ENCODE data around the gene ZNF831.

The ZNF831 gene

DNA sequence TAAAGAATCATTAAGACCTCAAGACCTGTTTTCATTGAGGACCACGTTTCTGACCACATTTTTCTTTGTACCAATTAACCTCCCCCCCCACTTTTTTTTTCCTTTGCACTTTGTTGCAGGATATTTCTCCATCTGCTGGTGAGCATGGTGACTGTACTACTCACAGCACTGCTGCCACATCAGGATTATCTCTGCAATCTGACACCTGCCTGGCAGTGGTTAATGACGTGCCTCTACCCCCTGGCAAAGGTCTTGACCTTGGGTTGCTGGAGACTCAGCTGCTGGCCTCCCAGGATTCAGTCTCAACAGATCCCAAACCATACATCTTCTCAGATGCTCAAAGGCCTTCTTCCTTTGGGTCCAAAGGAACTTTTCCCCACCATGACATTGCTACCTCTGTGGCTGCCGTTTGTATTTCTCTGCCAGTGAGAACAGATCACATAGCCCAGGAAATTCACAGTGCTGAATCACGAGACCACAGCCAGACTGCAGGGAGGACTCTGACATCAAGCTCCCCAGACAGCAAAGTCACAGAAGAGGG is 90.2 kb downstream of the ZNF831 start:
- peak; percentile 19 to 36 for DNase-seq

DNA sequence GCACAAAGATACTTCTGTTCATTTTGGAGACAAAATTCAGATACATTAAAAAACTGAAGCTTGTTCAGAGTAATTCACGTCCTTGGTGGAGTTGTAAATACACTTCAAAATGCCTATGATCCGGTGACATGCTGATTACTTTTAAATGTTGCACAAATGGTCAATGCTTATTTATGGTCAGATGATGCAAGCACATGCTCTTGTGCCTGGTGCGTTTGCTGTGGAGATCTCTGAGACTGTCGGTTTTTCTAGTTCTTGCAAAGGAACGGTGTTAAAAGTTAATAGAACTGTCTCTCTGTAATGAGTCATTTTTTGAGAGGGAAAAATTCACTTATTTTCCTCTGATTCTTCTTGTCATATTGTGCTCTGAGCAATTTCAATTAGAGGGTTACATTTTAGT is 91.6 kb downstream of the ZNF831 start:
- DNase-seq = no peak

DNA sequence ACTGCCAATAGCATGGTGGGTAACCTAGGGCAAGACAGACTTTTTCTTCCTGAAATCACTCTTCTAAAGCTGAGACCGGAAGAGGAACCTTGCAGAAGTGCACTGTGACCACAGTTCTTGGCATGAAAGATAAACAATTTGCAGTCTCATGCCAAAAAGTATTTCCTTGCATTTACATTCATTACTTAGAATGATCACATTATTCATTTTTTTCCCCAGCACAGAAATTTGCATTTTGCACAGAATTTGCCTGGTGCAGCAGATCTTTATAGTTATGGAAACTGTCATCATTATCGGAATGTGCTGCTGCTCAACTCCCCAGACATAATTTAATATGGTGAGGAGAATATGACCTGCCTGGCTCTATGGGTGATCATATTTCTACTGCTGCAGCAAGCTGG is 94.6 kb downstream of the ZNF831 start:
- DNase-seq = no peak

DNA sequence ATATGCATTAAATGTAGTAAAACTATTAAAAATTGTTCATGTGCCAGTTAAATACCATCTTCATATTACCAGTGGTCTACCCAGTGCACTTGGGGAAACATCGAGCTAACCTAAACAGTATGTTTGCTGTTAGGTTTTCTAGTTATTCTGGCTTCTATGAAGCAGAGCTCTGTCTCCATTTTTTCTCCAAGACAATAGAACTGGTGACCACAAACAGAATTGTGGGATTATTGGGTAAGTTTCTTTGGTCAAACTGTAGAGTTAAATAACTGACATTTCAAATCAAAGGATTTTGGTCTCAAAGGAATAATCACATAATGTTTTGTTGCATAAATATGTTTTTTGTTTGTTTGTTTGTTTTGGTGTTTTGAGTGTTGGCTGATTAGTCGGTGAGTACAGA is 96.3 kb downstream of the ZNF831 start:
- DNase-seq = no peak

DNA sequence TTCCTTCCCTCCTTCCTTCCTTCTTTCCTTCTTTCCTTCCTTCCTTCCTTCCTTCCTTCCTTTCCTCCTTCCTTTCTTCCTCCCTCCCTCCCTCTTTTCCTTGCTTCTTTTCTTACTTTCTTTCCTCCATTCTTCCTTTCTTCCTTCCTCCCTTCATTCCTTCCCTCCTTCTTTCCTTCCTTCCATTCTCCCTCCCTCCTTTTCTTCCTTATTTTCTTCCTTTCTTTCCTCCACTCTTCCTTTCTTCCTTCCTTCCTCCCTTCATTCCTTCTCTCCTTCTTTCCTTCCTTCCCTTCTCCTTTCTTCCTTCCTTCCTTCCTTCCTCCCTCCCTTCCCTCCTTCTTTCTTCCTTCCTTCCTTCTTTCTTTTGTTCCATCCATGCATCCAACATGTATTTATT is 101.7 kb downstream of the ZNF831 start:
- no peak for DNase-seq

DNA sequence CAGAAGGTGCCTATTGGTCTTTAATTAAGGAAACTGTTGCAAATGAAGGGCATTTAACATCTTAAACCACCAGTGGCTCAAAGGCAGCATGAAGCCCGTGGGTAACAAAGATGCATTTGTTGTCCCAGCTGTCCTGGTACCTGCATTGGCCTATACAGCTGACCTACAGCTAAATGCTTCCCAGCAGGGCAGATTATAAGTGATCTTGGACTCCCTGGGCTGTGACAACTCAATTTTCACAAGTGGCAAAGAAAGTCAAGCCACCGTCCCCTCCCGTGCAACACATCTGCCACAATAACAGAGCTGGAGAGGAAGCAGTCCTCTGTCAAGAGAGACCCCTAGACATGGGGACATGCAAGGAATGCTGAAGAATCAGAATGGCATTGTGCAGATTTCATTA is 105.2 kb downstream of the ZNF831 start:
- no peak for DNase-seq

DNA sequence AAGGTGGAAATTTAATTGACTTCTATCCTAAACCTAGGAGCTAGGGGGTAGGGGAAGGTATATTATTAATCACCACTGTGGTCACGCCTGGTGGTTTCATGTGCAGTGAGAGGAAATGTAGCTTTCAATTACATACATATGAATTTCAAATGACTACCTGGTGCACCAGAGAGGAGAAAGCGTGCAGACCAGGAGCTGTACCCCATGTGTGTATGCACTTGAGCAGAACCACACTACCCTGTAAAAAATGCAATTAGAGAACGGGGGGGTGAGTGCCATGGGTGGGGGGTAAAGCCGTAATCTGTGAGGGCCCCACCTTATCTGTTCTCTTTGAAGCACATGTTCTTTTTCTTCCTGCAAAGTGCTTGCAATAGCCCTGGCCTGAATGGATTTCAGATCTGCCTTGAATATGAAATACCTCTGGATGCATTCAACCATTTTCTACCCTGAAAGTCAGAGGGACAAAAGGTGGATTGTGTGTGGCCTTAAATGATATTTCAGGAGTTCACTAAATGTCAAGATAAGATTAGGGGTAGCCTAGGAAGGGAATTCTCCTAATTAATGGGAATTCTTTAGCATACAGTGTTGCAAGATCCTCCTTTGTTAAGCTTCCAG is 105.9 kb downstream of the ZNF831 start:
- peak in 1 of 2 experiments; percentile 9 for DNase-seq

DNA sequence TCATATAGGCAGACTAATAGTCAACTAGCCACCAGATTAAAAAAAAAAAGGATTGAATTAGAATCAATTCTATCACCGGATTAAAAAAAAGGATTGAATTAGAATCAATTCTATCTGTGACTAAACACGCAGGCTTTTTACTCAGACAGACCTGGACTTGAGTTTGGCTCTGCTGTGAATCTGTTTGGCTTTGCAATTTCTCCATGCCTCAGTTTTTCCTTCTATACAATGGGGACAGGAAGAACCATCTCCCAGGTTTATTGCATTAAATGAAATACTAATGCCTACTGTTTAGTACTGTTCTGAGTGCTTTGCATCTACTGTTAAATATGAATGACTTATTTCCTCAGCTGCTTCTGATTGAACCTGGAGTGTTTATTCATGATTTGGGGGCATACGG is 106.8 kb downstream of the ZNF831 start:
- no peak for DNase-seq

DNA sequence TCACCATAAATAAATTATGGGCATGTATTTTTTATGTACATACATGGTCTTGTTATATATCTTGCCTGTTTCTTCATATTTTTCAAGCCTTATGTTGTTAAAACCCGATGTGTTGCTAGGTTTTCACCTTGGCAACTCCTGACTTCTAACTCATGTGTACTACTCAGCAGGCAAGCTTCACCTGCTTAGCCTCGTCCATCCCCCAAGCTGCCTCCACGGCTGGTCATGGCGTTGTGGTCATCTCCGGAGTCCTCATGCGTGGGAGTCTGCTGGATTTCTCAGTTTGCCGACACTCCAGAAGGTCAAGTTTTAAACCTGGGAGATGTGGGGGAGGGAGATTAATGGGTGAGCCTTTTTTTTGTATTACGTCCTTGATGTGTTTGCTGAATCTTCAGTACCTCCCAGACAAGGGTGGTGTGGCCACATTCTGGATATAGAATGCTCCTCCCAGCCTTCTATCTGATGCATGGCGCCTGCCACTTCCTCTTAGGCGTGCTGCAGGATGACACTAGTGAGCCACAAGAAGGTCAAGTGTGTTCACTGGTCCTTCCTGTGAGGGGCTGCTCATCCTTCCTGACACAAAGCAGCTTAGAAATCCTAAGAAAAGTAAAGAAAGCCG is 110.2 kb downstream of the ZNF831 start:
- peak in 1 of 2 experiments; percentile 5 for DNase-seq

DNA sequence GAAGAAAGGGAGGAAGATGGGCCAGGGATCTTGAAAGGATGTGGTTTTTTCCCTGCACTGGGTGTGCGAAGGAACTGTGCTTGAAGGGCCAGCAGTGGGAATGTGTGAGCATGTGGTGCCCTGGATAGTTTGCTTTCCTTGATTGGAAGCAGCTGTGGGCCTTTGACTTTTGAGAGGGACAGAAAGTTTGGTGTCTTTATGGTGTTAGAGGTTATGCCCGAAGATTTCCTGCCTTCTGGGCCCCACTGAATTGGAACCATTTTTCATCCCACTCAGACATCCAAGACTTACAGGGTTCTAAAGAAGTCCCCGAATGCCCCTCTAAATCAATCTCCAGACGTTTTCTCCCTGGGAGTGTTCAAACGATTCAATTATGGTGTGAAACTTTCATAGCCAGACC is 113.3 kb downstream of the ZNF831 start:
- no peak for DNase-seq

DNA sequence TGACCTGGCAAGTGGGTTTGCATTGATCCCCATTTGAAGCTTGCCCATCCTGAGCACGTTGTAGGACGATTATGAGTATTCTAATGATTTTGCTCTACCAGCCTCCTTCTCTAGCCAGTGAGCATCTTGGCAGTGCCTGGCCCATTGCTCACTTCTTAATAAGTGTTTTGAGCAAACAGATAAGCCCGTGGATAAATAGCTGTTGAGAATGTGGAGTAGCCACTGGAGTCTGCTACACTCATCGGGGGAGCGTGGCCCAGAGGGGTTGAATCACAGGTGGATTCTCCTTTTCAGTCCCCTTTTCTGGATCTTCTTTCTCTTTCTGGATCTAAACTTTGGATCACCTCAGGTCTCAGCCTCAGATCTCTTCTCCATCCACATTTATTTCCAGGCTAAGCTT is 120.8 kb downstream of the ZNF831 start:
- DNase-seq = no peak

DNA sequence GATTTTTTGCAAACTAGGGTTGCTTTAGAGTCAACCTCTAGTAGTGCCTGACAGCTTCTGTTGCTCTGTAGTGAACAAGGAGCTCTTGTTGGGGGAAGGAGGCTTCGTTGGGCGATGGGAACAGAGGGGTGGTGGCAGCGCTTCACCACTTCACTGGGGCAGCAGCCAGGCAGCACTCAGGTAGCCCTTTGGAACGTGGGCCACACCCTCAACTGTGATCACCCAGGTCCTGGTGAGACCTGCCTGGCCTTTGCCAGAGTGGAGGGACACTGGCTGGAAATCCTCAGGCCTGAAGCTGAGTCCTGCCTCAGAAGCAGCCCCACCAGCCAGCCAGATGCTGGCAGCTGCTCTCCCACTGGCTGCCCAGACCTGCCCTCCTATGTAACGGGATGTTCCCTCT is 126.4 kb downstream of the ZNF831 start:
- DNase-seq = no peak

DNA sequence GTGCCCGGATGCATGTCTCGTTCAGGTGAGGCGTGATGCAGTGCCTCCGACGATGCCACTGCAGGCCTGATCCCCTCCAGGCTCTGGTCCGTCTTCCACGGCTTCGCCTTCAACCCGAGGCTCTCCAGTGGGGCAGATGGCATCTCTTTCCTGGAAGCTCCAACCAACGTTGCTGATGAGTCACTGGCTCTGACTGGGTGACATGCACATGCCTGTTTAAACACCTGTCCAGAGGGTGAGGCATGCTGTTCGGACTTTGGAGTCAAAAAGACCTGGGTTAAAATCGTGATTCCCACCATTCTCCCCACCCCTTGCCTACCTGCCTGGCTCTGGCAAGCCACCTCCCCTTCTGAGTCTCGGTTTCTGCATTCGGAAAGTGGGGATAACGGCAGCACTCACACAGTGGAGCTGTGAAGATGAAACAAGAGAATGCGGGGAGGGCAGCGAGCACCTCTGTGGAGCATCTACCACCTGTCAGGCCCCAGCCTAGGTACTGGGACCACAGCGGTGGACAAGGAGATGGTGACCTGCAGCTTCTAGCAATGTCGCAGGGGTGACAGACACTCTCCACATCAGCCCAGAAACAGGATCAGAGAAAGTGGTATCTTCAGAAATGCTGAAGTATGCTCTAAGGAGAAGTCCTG is 128.2 kb downstream of the ZNF831 start:
- no peak for DNase-seq

DNA sequence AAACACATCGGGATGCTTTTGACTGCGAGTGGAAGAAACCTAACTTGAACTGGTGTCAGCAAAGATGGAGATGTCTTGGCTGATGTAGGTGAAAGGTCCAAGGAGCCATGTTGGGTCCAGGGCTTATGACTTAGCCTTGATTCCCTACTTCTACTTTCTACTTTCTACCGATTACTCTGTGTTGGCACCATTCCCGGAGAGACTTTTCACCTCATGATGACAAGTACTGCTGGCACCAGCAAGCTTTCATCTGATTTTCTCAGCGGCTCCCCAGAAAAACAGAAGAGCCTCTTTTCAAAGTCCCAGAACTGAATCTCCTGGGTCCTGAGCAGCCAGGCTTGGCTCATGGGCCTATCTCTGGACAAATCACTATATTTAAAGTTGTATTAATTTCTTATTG is 131.9 kb downstream of the ZNF831 start:
- no peak for DNase-seq

DNA sequence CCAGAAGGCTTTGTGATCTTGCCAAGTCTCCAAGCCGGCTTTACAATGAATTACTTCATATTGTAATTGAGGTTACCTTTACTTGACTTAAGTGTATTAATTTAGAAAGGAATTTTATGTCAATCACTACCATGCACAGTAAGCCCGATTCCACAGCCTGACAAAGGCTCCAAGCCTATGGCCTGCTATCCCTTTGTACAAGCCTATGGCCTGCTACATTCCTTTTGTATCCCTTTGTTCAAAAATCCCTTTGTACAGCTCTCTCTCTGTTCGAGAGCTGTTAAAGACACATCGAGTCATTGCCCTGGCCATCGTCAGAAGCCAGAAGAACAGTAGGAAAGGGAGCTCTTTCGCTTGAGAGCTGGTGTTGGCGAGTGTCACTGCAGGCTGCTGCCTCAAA is 134.1 kb downstream of the ZNF831 start:
- DNase-seq = no peak

DNA sequence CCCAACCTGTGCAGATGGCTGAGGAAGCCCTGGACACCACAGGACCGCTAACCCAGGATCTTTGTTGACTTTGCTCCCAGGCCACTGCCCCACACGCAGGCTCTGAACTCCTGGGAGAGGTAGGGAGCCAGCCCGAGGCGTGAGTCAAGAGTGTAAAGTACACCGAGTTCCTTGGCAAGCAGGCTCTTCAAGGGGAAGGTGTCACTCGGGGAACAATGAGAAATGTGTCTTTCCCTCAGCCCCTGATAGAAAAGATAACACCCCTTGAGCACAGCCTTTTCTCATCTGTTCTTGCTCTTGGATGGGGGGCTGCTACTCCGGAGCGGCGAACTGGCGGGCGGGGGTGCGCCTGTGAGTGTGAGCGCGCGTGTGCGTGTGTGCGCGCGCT is 136.3 kb downstream of the ZNF831 start:
- no peak for DNase-seq

DNA sequence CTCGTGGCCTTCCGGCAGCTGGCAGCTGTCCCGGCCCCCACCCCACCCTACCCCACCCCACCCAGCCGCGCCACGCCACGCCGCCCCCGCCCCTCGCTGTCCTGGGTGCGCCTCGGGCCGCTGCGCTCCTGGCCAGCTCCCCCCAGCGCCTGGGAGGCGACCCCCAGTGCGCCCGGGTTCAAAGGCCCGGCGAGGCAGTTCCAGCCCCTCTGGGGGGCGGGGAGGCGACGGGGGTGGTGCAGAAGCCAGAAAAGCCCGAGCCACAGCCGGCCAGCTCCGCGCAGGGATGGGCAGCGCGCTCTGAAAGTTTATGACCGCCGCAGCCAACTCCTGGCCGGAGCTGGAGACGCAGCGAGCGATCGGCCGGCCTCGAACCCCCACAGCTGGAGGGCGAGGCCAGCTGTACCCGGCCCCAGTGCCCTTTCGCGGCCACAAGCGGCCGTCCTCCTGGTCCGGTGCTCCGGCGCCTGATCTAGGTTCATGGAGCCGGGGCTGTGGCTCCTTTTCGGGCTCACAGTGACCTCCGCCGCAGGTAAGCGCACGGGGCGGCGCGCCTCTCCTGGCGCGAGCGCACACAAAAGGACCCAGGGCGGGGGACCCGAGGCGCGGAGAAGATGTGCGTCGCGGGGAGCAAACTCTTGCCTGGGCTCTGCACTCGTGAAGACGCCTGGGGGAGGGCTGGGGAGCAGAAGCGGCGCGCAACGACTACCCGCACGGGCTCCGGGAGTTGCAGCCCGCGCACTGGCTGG is 136.9 kb downstream of the ZNF831 start, which contains the start of gene EDN3:
TSS of gene EDN3 (plus strand) at position 279 of the 749 bp plus-strand sequence. CDS start at position 481, 202 bp downstream.
- DNase-seq = no peak

DNA sequence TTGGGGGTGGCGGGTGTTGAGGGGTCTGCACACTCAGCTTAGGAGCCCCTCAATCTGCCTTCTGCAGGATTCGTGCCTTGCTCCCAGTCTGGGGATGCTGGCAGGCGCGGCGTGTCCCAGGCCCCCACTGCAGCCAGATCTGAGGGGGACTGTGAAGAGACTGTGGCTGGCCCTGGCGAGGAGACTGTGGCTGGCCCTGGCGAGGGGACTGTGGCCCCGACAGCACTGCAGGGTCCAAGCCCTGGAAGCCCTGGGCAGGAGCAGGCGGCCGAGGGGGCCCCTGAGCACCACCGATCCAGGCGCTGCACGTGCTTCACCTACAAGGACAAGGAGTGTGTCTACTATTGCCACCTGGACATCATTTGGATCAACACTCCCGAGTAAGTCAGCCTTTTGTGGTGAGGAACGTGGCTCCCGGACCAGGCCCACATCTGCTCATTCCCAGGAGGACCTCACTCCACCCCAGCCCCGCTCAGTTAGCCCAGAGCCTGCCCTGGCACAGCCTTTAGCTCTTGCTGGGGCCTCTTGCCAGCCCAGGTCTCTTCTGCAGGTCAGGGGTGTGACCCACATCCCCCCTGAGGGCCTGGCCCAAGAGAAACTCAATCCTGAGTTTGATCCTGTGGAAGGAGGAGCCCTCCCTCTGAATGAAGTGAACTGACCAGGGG is 137.9 kb downstream of the ZNF831 start:
- no peak for DNase-seq

DNA sequence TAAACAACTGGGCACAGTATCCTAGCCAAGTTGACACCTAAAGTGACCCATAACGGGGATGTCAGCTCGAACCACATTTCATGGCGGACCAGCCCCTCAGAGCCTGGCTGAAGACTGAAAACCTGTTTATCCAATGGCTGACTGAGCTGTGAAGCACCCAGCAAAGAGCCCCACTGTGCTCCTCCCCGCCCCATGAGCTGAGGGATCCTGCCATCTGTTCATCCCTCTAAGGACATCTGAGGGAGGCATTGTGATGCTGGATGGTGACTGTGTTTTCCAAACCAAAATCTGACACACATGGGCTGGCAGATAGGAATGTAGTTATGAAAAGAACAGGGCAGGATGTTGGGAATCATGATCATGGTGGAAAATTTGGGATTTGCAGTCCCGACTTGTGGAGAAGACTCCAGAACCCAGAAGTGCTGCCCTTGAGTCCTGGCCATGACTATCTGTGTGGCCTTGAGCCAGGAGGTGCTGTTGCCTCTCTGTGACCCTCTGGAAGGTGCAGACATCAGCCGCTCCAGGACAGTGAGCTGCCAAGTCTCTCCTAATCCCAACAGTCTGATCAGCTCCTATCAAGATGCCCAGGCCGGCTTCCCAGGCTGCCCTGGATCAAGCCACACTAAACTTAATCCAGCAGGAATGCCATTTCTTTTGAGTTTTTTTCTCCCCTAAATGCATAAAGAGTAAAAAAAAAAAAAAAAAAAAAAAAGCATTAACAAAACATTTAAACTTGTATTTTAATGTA is 142.5 kb downstream of the ZNF831 start:
- DNase-seq = no peak

DNA sequence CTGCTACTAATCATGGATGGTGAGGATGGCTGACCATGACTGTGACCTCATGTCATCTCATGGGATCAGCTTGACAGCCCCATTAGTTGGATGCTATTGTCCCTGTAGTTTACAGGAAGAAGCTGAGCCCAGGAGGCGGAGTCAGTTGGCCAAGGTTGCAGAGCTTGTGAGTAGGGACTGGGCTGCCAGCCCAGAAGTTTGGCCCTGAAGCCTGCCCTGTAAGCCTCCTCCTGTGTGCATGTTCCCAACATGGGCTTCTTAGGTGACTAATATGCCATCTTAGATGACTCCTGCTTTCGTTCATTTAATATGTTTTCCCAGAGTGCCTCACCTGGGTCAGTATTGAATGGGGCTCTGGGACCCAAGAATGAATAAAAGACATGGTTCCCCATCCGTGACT is 143.6 kb downstream of the ZNF831 start:
- DNase-seq = no peak

Measured in activated CD4-positive, alpha-beta T cell treated with anti-CD3 and anti-CD28 coated beads, Interleukin-2, amount 50 U/mL, for 48 hours (primary cell).